ENCODE measurements around the gene PITPNC1.
"Not testable (repeated sequence)": the region's sequence is repeated elsewhere in the genome, so short reads cannot be mapped to it uniquely, and the experiment has no call there.

GRCh38 chr17:67430515-67430914 is 53.4 kb downstream of the PITPNC1 start:
- not testable (repeated sequence) for TF ChIP-seq CTCF, POLR2A (IDR thresholded peaks at IDR 0.05)

Measured in esophagus squamous epithelium (tissue), 4 donors.